ENCODE data around the gene ARL17A.
A peak's percentile ranks its signal among the peaks of the same experiment; 100 is the strongest.
"Not testable (repeated sequence)": the region's sequence is repeated elsewhere in the genome, so short reads cannot be mapped to it uniquely, and the experiment has no call there.

ARL17A gene

GRCh38 chr17:46579083-46580075 is at the start of gene ARL17A:
Gene ARL17A, minus strand, starts transcription at chr17:46579691. Its CDS starts 3,369 bp downstream, at chr17:46576322.
- DNase-seq (ENCODE audit: low read depth in 2 of 2) = peak; percentile 16 to 62

- DNase-seq (ENCODE audit: low read depth in 2 of 2) = not testable (repeated sequence)
These were observed 49.4 kb upstream of the ARL17A start for GRCh38 chr17:46628753-46629436.

GRCh38 chr17:46627452-46627851 is 48.0 kb upstream of the ARL17A start:
- not testable (repeated sequence) for DNase-seq (ENCODE audit: low read depth in 2 of 2)

GRCh38 chr17:46624726-46625125 is 45.2 kb upstream of the ARL17A start:
- not testable (repeated sequence) for DNase-seq (ENCODE audit: low read depth in 2 of 2)

GRCh38 chr17:46623790-46624189 is 44.3 kb upstream of the ARL17A start:
- not testable (repeated sequence) for DNase-seq (ENCODE audit: low read depth in 2 of 2)

GRCh38 chr17:46618975-46619374 is 39.5 kb upstream of the ARL17A start:
- not testable (repeated sequence) for DNase-seq (ENCODE audit: low read depth in 2 of 2)

- not testable (repeated sequence) for DNase-seq (ENCODE audit: low read depth in 2 of 2)
These were observed 37.6 kb upstream of the ARL17A start for GRCh38 chr17:46617121-46617520.

GRCh38 chr17:46613876-46614275 is 34.4 kb upstream of the ARL17A start:
- not testable (repeated sequence) for DNase-seq (ENCODE audit: low read depth in 2 of 2)

GRCh38 chr17:46611304-46611703 is 31.8 kb upstream of the ARL17A start:
- not testable (repeated sequence) for DNase-seq (ENCODE audit: low read depth in 2 of 2)

GRCh38 chr17:46603125-46603524 is 23.6 kb upstream of the ARL17A start:
- not testable (repeated sequence) for DNase-seq (ENCODE audit: low read depth in 2 of 2)

GRCh38 chr17:46600767-46601166 is 21.3 kb upstream of the ARL17A start:
- DNase-seq (ENCODE audit: low read depth in 2 of 2) = not testable (repeated sequence)

GRCh38 chr17:46598344-46598931 is 18.9 kb upstream of the ARL17A start:
- DNase-seq (ENCODE audit: low read depth in 2 of 2) = not testable (repeated sequence)

GRCh38 chr17:46591332-46591731 is 11.8 kb upstream of the ARL17A start:
- DNase-seq (ENCODE audit: low read depth in 2 of 2) = not testable (repeated sequence)

- not testable (repeated sequence) for DNase-seq (ENCODE audit: low read depth in 2 of 2)
These were observed 11.0 kb upstream of the ARL17A start, which contains the start of gene NSF for GRCh38 chr17:46590157-46591146. Gene NSF, plus strand, starts transcription at chr17:46590669. Its CDS starts 107 bp downstream, at chr17:46590776.

- DNase-seq (ENCODE audit: low read depth in 2 of 2) = not testable (repeated sequence)
These were observed 6.0 kb upstream of the ARL17A start for GRCh38 chr17:46585444-46585843.

- not testable (repeated sequence) for DNase-seq (ENCODE audit: low read depth in 2 of 2)
These were observed 591 bp upstream of the ARL17A start for GRCh38 chr17:46580082-46580481.

GRCh38 chr17:46571796-46572195 is 7.7 kb downstream of the ARL17A start:
- DNase-seq (ENCODE audit: low read depth in 2 of 2) = not testable (repeated sequence)

GRCh38 chr17:46566980-46567379 is 12.5 kb downstream of the ARL17A start:
- not testable (repeated sequence) for DNase-seq (ENCODE audit: low read depth in 2 of 2)

GRCh38 chr17:46566284-46566683 is 13.2 kb downstream of the ARL17A start:
- not testable (repeated sequence) for DNase-seq (ENCODE audit: low read depth in 2 of 2)

- not testable (repeated sequence) for DNase-seq (ENCODE audit: low read depth in 2 of 2)
These were observed 19.4 kb downstream of the ARL17A start for GRCh38 chr17:46560048-46560447.

GRCh38 chr17:46559155-46559554 is 20.3 kb downstream of the ARL17A start:
- DNase-seq (ENCODE audit: low read depth in 2 of 2) = not testable (repeated sequence)

Data from stimulated activated CD8-positive, alpha-beta memory T cell treated with anti-CD3 and anti-CD28 coated beads, Interleukin-2, amount 100 ng/mL, for 48 hours (primary cell).